Epithelial cell of proximal tubule (primary cell): Measurements from ENCODE around the gene ST6GALNAC6. TPM values are rescaled to one million over a fixed set of nuclear protein-coding genes. Genes with fewer than 3 reads are reported as not detected.

Source experiments
- DNase-seq: peaks from one replicate; pipeline ENCODE4 v3.0.0-alpha.2; 2011; ENCODE audit warnings: low read depth
- H3K4me3 ChIP-seq: 2 replicates; pipeline ENCODE4 v1.5.1; 2011; ENCODE audit warnings: low read depth, mild to moderate bottlenecking, low read length
- CTCF ChIP-seq: conservative IDR thresholded peaks from 2 replicates; pipeline ENCODE4 v1.5.1; 2012; ENCODE audit warnings: low read depth, mild to moderate bottlenecking, low read length
- total RNA-seq: library from RNA; depleted of rRNA; stranded (reverse); fragments of >200 nt; gene quantifications from 2 replicates; pipeline ENCODE4 v1.2.3, GENCODE V29; 2015

The ST6GALNAC6 gene
- total RNA-seq, 1 donor from 2014 or later, result 23.5 TPM

DNA sequence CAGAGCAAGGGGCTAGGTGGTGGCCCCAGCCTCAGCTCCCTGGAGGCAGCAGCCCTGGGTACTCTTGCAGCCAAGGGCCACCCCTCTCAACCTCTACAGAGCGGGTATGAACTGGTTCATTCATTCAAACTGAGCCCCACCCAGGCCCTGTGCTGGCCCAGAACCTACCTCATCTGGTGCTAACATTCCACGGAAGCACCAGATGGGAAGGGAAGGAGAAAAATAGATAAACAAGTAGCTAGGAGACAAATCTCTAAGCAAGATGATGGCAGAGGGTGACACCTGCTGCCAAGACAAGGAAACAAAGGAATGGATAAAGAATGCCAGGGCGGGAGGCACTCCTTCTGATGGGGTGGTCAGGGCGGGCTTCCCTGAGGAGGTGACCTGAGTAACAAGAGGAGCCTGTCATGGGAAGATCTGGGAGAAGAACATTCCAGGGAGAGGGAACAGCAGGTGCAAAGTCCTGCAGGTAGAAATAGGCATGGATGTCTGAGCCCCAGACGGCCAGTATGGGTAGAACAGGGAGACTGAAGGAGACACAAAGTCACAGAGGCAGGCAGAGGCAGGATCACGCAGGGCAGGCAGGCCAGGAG lies 11.3 kb upstream of the ST6GALNAC6 start:
- TF ChIP-seq CTCF, result peak; percentile 58
- H3K4me3 ChIP-seq, result no peak overlapping the region
- no peak for DNase-seq

- no peak overlapping the region for H3K4me3 ChIP-seq
- DNase-seq, result no peak
- TF ChIP-seq CTCF, result no peak
Measured at GRCh38 chr9:127909839-127910273, 10.5 kb upstream of the ST6GALNAC6 start.

- no peak for TF ChIP-seq CTCF
- H3K4me3 ChIP-seq, result no peak overlapping the region
Measured at GRCh38 chr9:127908660-127908926, 9.2 kb upstream of the ST6GALNAC6 start.

DNA sequence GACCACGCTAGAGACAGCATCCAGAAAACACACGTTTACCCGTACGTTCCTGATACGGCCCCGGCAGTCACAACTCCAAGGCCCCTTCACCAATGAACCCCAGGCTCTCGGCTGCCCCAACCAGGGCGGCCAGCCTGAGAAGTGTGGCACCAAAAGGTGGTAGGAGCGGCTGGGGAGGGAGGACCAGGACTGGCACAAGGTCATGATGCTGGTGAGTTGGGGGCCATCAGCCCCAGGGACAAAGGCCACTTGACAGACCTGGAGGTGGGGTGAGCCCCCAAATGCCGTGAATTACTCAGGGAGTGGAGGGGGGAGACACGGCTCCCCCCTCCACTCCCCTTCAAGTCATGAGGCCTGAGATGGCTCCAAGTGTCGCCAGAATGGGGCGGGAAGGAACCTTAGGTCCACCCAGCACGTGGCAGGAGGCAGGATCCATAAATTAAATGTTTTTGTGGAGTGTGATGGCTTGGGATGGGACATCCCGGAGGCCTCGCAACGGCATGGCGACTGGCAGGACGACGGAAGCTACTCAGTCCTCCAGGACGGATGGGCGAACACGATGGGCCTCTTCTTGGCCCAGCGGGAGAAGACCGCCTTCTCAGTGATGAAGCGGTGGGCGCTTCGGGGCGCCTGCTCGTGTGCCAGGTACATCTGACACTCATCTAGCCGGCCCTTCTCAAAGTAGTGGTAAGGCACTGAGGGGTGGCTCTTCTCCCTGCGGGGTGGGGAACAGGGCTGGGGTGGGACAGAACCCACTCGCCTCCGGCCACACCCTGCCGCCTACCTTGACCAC lies 8.7 kb upstream of the ST6GALNAC6 start:
- no peak overlapping the region for H3K4me3 ChIP-seq
- no peak for TF ChIP-seq CTCF
- no peak for DNase-seq

More at GRCh38 chr9:127908660-127908926, 9.2 kb upstream of the ST6GALNAC6 start:
- no peak for DNase-seq

DNA sequence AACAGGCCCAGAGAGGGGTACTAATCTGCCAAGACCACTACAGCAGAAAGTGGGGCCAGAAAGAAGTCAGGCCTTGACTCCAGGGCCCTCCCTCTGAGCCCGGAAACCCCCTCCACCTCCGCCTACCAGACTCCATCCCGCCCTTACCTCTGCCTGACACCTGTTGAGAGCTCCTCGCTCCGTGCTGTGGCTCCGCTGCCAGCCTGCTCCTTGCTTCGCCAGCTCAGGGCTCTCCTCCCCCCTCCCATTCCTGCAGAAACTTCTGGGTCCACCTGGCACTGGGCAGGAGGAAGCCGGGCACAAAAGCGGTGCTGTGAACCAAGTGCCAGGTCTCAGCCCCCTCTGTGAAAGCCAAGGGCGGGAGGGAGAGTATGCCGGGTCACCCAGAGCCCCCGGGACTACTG lies 6.4 kb upstream of the ST6GALNAC6 start:
- H3K4me3 ChIP-seq, result no peak overlapping the region
- no peak for TF ChIP-seq CTCF
- DNase-seq, result no peak

- no peak for TF ChIP-seq CTCF
- H3K4me3 ChIP-seq, result no peak overlapping the region
- DNase-seq, result no peak
Measured at GRCh38 chr9:127905004-127905728, 5.8 kb upstream of the ST6GALNAC6 start.
